ENCODE data around the gene RNF141.

The RNF141 gene

DNA sequence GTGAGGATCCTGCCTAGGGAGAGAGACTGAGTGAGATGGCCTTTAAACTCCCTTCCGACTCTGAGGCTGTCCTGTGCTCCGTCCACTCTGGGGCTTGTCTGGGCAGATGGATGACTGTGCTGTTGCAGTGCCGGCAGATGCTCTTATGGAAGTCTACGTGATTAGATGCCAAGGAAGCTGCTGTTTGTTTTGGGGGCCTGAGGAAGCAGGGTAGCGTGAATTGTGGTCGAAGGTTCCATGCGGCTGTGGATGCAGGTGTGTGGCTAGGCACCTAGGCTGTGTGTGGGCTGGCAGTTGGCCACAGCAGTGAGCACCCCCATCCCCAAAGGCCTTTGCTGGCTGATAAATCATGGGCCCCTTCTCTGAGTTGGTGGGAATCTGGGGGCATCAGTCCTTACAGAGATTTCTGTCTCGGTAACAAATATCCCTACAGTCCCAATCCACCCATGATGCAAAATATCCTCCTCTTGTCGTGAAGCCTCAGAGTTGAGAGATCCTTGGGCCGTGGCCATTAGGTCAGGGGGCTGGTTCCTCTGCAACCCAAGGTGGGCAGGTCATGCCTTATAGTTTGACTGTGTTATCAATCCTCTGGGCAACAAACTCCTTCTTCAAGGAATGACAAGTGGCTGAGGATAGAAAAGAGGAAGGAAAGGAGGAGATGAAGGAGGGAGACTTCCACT, 54.7 kb downstream of the RNF141 start:
- Mint-ChIP-seq H3K9me3 (no peaks in the 10 kb centered on the region), H3K27ac (no peak overlapping the region), H3K36me3 (peaks cover 5% of the 10 kb centered on the region), H3K27me3 (no peaks in the 10 kb centered on the region), H3K4me3 (no peak overlapping the region), H3K4me1 (peaks cover 15% of the 10 kb centered on the region)

DNA sequence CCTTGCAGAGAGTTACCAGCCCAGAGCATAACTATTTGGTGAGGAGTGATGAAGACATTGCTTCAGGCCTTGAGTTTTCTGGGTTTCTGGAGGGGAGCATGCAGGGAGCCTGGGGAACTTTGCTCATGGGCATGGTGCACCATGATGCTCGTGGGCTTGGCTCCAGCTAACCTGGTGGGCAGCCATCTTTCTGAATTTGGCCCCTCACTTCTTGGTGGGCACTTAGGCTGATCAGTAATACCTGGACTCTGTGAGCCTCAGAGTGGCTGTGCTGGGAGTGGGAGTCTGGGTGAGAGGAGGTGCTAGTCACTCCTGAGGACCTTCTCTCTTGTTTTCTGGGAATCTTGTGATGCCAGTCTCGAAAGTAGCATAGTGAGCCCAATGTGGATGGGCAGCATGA, 55.3 kb downstream of the RNF141 start:
- H3K36me3 Mint-ChIP-seq, result peaks cover 10% of the 10 kb centered on the region
- H3K27me3 Mint-ChIP-seq, result no peaks in the 10 kb centered on the region
- no peak overlapping the region for H3K4me3 Mint-ChIP-seq
- no peak overlapping the region for H3K27ac Mint-ChIP-seq
- H3K9me3 Mint-ChIP-seq, result no peaks in the 10 kb centered on the region
- peaks cover 19% of the 10 kb centered on the region for H3K4me1 Mint-ChIP-seq

DNA sequence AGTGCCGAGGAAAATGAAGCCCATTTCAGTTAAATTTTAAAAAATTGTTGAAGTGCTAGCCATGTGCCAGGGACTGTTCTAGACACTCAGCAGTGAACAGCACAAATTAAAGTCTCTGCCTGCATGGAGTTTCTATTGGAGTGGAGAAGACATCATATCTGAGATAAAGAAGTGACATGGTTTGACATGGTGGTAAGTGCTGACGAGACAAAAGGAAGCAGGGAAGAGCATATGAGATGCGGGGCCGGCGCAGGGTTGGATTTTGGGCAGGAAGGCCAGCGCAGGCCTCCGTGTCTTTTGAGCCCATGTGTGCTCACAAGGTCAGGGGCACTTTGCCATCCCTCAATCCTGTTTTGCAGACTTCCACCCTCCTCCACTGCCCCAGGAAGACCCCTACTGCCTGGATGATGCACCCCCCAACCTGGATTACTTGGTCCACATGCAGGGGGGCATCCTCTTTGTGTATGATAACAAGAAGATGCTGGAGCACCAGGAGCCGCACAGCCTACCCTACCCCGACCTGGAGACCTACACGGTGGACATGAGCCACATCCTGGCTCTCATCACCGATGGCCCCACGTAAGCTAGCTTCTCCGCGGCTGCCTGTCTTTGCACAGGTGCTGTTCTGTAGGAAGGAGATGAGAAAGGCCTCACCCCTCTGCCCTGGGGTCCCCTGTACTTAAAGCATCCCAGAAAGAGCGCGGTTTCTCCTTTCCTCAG, 56.4 kb downstream of the RNF141 start:
- Mint-ChIP-seq H3K36me3 (peaks cover 11% of the 10 kb centered on the region), H3K9me3 (no peaks in the 10 kb centered on the region), H3K27ac (no peak overlapping the region)

DNA sequence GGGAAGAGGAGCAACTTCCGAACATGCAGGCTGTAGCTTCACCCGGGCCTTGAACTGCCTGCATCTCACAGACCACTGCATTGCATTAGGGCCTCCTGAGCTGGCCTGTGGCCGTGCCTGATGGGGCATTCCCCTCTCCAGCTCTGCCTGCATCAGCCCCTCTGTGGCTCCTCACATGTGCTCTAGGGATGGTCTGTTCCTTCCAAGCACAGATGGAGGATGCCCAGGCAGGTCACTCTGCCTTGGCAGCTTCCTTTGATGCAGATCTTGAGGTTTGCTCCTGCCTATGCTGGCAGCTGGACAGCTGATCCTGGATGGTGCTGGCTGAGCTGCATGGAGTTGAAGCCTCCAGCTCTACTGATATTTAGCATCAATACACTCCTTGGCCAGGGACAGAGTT, 57.4 kb downstream of the RNF141 start:
- Mint-ChIP-seq H3K4me3 (no peak overlapping the region), H3K27me3 (no peaks in the 10 kb centered on the region), H3K27ac (no peak overlapping the region), H3K9me3 (no peaks in the 10 kb centered on the region), H3K4me1 (peaks cover 11% of the 10 kb centered on the region), H3K36me3 (peaks cover 11% of the 10 kb centered on the region)

More for the DNA sequence above, 56.4 kb downstream of the RNF141 start:
- H3K4me1 Mint-ChIP-seq, result peaks cover 14% of the 10 kb centered on the region
- no peak overlapping the region for H3K4me3 Mint-ChIP-seq
- no peaks in the 10 kb centered on the region for H3K27me3 Mint-ChIP-seq

DNA sequence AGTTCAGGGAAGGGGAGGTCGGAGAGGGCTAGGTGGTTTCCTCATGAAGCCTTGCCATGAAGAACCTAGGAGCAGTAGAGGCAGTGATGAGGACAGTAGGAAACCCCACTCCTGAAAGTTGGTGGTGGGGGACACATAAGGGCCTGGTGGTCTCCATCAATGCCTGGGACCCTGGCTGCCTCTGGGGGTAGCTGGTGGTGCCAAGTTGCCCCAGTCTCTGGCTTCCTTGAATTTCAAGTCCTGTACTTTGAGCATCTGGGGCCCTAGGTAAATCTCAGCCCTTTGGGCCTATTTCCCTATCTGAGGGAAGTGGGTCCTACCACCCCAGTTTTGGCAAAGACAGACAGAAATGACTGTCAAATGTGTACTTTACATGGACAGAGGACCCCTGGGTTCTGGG, 57.8 kb downstream of the RNF141 start:
- Mint-ChIP-seq H3K9me3 (no peaks in the 10 kb centered on the region), H3K27ac (no peak overlapping the region), H3K36me3 (peaks cover 9% of the 10 kb centered on the region), H3K4me3 (no peak overlapping the region), H3K4me1 (peaks cover 7% of the 10 kb centered on the region), H3K27me3 (no peaks in the 10 kb centered on the region)

DNA sequence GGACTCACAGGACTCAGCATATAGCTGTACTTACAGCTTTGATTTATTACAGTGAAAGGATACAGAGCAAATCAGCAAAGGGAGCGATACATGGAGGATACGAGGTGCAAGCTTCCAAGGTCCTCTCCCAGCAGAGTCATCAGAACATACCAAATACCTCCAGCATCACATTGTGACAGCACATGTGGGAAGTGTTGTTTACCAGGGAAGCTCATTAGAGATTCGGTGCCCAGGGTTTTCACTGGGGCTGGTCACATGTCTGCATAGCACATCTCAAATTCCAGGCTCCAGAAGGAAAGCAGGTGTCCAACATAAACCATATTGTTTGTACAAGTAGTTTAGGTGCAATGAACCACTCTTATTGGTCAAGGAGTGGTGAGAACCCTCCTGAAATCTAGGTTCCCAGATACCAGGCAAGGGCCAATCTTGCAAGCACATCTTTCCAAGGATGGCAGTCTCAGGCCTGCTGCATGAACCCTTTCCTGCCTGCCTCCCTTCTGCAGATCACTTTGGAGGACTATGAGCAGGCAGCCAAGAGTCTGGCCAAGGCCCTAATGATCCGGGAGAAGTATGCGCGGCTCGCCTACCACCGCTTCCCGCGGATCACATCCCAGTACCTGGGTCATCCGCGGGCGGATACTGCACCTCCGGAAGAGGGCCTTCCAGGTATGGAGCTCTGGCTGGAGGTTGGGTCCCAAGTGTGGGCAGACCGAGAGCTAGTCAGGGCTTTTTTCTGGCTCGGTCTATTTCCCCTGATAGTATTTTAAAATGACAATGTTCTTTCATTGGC, 59.2 kb downstream of the RNF141 start:
- Mint-ChIP-seq H3K4me3 (no peak overlapping the region), H3K4me1 (peaks cover 8% of the 10 kb centered on the region), H3K27me3 (no peaks in the 10 kb centered on the region), H3K9me3 (no peaks in the 10 kb centered on the region), H3K27ac (no peak overlapping the region), H3K36me3 (peaks cover 9% of the 10 kb centered on the region)

DNA sequence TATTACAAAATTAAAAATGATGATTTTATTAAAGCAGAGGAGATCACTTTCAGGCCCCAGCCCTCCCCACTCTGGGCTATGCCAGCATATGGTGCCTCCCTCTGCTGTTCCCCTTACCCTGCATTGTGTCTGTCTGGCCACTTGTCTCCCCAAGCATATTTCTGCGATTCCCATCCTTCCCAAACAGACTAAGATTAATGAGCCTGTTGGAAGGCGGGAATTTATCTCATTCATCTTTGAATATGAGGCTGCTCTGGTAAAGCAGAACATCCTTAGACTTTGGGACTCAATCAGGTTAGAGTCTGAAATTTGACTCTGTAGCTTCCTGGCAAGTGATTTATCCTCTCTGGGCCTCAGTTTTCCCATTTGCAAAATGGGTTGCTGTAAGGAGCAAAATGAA, 60.2 kb downstream of the RNF141 start:
- no peak overlapping the region for H3K27ac Mint-ChIP-seq
- no peak overlapping the region for H3K4me3 Mint-ChIP-seq
- H3K27me3 Mint-ChIP-seq, result no peaks in the 10 kb centered on the region
- peaks cover 9% of the 10 kb centered on the region for H3K36me3 Mint-ChIP-seq
- no peaks in the 10 kb centered on the region for H3K9me3 Mint-ChIP-seq
- peaks cover 16% of the 10 kb centered on the region for H3K4me1 Mint-ChIP-seq

DNA sequence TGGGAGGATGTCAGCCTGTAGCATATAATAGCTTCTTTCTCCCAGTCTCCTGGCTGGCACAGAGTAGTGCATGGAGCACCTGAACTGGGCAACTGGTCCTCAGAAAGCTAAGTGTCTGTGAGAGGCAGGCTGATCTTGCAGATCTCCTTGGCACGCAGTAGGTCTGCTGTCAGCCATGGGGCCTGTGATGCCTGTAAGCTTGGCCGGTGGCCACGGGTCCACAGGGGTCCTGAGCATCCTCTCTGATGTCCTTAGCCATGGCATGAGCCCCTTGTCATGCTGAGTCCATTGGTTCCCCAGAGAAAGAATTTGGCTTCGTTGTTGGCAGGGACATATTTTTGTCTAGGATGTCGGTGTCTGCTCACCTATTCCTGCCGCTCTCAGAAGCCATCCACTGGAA, 61.0 kb downstream of the RNF141 start:
- H3K4me1 Mint-ChIP-seq, result peaks cover 20% of the 10 kb centered on the region
- H3K27ac Mint-ChIP-seq, result no peak overlapping the region
- H3K4me3 Mint-ChIP-seq, result no peak overlapping the region
- H3K36me3 Mint-ChIP-seq, result peaks cover 9% of the 10 kb centered on the region
- no peaks in the 10 kb centered on the region for H3K27me3 Mint-ChIP-seq
- H3K9me3 Mint-ChIP-seq, result no peaks in the 10 kb centered on the region

DNA sequence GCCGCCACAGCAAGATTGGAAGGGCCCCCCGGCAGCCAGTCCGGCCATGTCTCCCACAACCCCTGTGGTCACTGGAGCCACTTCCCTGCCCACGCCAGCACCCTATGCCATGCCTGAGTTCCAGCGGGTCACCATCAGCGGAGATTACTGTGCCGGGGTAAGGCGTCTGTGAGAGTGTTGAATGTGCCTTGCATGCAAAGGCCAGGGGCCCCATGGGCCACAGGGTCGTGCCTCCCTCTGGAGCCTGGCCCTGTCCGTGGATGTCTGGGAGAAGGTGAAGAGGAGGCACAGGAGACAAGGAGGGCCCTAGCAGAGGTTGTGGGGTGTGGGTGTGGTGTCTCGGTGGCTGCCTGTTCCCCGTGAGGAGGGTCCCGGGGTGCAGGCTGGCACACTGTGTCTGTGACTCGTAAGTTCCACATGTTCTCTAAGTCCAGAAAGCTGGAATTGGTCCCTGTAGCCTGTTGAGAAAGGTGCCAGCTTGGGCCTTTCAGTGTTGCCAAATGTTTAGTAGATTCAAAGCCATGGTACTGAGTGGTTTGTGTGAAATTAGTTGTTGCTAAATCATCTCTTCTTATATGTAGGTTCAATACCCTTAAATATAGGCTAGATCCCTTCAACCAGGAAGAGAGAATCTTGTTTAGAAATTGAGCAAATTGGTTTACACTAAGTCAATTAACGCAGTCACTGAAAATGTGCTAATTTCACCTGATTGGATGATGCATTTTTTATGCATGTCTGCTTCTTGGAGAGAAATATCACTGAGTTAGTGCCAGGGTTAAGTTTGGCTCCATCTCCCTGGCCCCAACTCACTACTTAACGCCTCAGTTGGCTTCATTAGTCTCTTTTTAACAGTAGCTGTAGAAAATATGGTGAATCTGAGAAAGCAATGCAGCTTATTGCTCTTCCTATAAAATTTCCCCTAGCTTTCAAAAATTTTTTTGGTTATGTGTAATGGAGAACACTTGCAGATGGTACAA, 62.1 kb downstream of the RNF141 start:
- no peaks in the 10 kb centered on the region for H3K27me3 Mint-ChIP-seq
- no peak overlapping the region for H3K4me3 Mint-ChIP-seq
- peaks cover 31% of the 10 kb centered on the region for H3K4me1 Mint-ChIP-seq
- peaks cover 7% of the 10 kb centered on the region for H3K36me3 Mint-ChIP-seq
- H3K27ac Mint-ChIP-seq, result peak overlapping the region; percentile 39
- no peaks in the 10 kb centered on the region for H3K9me3 Mint-ChIP-seq

DNA sequence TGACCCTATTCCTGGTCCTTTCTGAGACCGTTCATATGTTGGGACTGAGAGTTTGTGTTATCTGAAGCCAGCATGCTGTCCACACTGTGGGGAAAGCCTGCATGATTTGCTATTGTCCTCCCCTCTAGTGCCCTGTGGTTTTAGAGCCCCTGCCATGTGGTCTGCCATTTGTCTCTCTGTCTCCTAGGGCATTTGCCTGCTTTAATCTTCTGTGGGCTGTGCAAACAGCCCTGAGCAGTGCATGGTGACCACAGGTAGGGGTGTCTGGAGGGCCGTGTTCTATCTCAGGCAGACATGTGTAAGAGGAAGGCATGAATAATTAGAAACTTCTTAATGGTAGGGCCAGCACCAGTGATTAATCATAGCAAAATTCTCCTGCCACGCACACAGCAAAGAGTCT, 62.9 kb downstream of the RNF141 start:
- Mint-ChIP-seq H3K36me3 (peaks cover 7% of the 10 kb centered on the region), H3K9me3 (no peaks in the 10 kb centered on the region), H3K27me3 (no peaks in the 10 kb centered on the region), H3K4me1 (peaks cover 34% of the 10 kb centered on the region), H3K4me3 (no peak overlapping the region), H3K27ac (peak overlapping the region; percentile 19)

DNA sequence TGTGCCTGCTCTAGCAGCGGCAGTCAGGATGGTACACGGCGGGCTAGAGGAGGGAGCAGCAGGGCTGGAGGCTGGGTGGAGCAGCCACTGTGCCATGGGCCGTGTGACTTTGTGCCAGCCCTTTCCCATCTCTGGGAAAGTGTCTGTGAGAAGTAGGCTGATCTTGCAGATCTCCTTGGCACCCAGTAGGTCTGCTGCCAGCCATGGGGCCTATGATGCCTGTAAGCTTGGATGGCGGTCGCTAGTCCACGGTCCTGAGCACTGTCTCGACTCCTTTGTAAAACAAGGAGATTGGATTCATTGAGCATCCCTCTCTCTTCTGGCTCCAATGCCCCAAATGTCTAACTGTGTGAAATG, 63.3 kb downstream of the RNF141 start:
- Mint-ChIP-seq H3K4me1 (peaks cover 34% of the 10 kb centered on the region), H3K9me3 (no peaks in the 10 kb centered on the region), H3K27ac (peak overlapping the region; percentile 19), H3K27me3 (no peaks in the 10 kb centered on the region), H3K36me3 (peaks cover 6% of the 10 kb centered on the region), H3K4me3 (no peak overlapping the region)

DNA sequence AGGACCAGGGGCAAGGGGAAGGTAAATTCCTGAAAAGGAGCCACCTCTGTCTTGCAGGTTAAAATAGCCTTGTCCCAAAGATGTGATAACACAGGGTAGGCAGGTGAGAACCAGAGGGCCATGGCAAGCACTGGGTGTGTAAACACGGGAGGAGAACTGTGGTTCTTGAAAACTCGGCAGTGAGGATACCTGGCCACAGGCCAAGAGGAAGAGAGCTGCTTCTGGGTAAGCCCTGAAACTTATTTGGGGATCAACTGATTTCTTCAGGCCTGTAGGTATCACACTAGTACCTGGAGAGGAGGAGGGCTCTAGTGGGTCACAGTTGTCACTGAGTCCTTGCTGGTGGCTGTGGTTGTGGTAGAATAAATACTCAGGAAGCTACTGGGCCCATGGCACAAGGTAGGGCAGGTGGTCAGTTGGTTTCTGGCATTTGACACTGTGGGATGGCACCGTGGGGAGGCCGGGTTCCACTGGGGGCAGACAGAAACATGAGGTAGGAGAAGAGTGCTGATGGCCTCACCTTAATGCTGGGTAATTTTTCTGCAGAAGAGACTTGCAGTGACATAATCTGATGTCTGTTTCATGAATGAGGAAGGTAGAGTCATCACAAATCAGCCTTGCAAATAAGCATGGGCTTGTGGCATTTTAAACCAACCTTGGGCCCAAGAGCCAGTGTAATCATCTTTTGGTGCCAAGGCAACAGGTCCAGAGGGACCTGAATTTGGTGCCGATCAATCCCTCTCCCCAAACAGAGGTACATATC, 63.9 kb downstream of the RNF141 start:
- Mint-ChIP-seq H3K4me3 (no peak overlapping the region), H3K27ac (peak overlapping the region; percentile 70), H3K9me3 (no peaks in the 10 kb centered on the region), H3K27me3 (no peaks in the 10 kb centered on the region), H3K4me1 (peaks cover 34% of the 10 kb centered on the region), H3K36me3 (peaks cover 6% of the 10 kb centered on the region)

DNA sequence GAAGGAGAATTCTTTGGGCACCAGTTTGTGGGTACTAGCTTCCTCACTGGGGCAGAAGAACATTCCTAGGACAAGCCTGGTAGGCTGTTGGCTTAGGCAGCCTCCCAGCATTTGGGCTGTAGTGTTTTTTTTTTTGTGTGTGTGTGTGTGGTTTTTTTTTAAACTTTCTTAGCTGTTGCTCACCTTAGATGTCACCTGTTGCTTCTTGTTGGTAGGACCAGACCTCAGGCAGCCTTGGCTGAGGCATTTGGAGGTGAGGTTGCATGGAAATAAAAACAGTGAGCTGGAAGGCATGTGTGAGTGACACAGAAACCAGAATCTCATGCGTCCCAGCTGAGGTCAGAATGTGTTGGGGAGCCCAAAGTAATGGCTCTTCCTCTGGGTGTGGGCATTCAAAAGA, 64.6 kb downstream of the RNF141 start:
- peaks cover 34% of the 10 kb centered on the region for H3K4me1 Mint-ChIP-seq
- H3K9me3 Mint-ChIP-seq, result no peaks in the 10 kb centered on the region
- H3K36me3 Mint-ChIP-seq, result peaks cover 11% of the 10 kb centered on the region
- peak overlapping the region; percentile 70 for H3K27ac Mint-ChIP-seq
- no peak overlapping the region for H3K4me3 Mint-ChIP-seq
- no peaks in the 10 kb centered on the region for H3K27me3 Mint-ChIP-seq

DNA sequence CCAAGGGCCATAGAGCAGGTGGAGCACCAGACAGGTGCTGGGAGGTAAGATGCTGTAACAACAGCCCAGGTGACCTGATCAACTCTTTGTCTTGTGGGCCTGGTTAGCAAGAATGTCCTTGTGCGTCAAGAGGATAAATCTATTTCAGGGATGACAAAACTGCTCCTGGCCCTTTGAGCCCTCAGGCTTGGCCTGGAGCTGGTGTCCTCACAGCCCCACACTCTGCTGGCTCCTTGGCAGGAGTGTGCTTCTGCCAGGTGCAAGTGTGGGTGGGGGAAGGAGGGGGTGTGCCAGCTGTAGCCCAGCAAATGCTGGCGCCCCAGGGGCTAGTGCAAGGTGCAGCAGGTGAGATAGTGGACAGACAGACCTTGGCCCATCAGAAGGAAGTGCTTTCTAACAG, 66.4 kb downstream of the RNF141 start:
- Mint-ChIP-seq H3K4me3 (no peak overlapping the region), H3K36me3 (peaks cover 7% of the 10 kb centered on the region), H3K27me3 (no peaks in the 10 kb centered on the region), H3K4me1 (peaks cover 30% of the 10 kb centered on the region), H3K9me3 (no peaks in the 10 kb centered on the region), H3K27ac (no peak overlapping the region)
